HG03066 (cell line): Measurements from ENCODE around the gene TMEM255B.
"Not testable (repeated sequence)": the region's sequence is repeated elsewhere in the genome, so short reads cannot be mapped to it uniquely, and the experiment has no call there.

Experiments
- ATAC-seq: cut with Tn5 transposase; IDR thresholded peaks from one replicate; pipeline ENCODE4 v1.9.1; 2021; ENCODE audit warnings: low read depth; ENCODE audit not compliant: unreplicated experiment

TMEM255B gene

DNA sequence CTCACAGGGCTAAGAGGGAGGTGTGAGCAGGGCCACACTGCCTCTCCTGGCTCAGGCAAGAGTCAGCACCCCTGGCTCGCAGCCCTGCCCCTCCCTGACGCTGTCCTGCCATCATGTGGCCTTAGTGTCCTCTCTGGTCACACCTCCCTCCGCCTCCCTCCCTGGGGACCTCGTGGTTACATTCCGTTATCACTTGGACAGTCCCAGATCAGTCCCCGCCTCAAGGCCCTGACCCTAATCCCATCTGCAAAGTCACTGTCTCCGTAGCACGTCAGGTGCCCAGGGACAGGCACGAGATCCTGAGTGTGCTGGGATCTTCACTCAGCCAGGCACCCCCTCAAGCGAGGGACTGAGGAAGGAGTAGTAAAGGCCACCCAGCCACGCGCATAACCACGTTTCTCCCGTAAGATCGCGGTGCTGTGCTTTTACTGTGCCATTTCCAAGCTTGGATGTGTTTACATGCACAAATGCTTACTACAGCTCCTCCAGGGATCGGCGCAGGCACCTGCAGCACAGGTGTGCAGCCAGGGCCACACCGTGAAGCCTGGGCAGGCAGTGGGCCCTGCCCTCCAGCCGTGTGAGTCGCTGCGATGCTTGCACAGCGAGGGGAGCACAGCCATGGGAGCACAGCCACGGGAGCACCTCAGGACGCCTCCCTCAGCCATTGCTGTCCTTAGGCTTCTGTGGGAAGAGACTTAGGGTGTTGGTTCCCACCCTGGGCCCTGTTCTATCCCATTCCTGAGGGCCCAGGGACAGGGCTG is 10.7 kb upstream of the TMEM255B start:
- no peak for ATAC-seq

DNA sequence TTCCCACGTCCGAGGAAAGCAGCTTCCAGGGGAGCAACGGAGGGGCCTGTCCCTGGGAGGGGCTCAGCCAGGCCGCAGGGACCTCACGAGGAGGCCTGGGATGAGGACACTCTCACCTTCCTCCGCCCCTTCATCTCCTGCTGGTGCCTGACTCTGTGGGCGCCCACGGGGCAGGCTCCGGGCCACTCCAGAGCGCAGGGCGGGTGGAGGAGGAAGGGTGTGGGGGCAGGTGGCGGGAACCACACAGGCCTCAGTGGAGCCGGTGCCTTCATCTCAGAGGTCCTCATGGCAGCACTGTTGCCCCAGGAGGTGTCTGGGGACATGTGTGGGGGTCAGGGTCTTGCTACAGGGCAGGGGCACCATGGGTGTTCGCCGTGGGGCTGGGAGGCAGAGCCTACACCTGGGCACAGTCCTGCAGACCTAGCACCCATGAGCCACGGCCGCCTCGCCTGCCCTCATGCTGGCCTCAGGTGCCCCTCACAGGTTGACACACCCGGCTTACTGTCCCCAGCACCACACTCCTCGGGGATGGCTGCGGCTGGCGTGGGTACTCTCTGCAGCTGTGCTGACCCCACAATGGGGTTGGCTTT is 10.1 kb upstream of the TMEM255B start:
- no peak for ATAC-seq

DNA sequence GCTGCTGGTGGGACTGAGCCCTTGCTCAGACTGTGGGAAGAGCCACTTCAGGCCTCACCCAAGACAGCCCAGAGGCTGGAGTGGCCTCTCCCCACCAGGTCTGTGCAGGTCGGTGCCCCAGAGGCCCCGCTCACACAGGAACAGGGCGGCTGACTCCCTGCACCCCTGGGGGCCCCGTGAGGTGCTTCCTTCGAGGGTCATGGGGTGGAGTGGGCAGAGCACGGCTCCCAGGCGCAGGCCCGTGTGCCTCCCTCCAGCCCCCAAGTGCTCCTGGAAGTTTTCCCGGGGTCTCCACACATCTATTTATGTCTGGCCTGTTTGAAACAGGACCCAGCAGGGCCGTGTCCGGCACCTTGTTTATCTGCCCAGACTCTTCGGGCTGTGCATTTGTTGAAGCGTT is 9.5 kb upstream of the TMEM255B start:
- no peak for ATAC-seq

DNA sequence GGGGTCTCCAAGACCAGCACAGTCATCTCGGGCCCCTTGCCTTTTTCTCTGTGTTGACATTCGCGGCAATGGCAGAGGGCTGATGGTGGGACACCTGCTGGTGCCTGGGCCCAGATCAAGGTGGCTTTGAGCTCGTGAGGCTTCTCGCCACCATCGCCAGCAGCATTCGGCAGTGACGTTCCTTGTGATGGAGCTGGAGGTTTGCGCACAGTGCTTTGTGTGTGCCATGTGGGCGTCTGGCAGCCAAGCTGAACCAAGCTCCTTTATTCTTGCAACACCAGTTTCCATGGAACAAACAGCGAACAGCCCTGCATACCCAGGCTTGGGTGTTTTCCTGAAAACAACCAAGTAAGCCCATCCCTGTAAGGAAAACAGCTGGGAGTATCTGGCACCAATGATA is 9.1 kb upstream of the TMEM255B start:
- no peak for ATAC-seq

DNA sequence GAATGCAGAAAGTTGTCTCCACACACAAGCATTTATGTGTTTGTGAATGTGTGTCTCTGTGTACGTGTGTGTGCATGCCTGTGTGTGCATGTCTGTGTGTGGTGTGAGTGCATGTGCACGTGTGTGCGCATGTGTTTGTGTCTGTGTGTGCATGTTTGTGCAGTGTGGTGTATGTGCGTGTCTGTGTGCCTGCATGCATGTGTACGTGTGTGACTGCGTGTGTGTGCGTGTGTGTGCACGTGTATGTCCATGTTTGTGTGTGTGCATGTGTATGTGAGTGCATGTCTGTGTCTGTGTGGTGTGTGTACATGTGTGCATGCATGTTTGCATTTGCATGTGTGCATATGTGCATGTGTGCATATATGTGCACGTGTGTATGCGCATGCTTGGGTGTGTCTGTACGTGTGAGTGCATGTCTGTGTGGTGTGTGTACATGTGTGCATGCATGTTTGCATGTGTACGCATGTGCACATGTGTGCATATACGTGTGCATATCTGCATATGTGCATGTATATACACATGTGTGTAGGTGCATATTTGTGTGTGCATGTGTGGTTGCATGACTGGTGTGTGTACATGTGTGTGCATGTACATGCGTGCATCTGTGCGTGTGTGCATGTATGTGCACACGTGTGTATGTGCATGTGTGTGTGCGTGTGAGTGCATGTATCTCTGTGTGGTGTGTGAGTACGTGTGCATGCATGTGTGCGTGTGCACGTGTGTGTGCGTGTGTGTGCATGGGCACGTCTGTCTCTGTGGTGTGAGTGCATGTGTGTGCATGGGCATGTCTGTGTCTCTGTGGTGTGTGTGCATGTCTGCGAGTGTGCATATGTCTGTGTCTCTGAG is 8.2 kb upstream of the TMEM255B start:
- no peak for ATAC-seq

DNA sequence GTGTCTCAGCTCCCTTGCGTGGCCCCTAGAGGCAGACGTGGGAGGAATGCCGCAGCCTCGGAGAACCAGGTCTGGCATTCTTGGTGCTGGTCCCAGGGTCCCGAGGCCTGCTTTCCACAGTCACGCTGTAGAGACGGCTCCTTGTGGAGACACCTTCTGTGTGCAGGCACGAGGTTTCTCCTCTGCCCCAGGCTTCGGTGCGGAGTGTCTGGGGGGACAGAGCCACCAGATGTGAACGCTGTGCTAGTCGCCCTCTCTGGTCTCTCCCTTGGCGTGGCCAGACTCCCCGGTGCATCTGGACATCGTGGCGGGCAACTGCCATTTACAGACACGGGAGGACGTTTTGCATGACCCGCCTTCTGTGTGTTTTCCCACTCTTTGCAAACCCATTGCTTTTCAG is 7.5 kb upstream of the TMEM255B start:
- ATAC-seq: no peak

DNA sequence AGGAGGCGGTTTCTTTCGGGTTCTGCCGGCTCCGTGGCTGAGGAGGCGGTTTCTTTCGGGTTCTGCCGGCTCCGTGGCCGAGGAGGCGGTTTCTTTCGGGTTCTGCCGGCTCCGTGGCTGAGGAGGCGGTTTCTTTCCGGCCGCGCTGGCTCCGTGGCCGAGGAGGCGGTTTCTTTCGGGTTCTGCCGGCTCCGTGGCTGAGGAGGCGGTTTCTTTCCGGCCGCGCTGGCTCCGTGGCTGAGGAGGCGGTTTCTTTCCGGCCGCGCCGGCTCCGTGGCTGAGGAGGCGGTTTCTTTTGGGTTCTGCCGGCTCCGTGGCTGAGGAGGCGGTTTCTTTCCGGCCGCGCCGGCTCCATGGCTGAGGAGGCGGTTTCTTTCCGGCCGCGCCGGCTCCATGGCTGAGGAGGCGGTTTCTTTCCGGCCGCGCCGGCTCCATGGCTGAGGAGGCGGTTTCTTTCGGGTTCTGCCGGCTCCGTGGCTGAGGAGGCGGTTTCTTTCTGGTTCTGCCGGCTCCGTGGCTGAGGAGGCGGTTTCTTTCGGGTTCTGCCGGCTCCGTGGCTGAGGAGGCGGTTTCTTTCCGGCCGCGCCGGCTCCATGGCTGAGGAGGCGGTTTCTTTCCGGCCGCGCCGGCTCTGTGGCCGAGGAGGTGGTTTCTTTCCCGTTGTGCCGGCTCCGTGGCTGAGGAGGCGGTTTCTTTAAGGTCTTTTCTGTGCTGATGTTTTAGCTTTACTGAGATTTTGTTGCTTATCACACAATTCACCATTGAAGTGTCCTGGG is 6.6 kb upstream of the TMEM255B start:
- not testable (repeated sequence) for ATAC-seq

DNA sequence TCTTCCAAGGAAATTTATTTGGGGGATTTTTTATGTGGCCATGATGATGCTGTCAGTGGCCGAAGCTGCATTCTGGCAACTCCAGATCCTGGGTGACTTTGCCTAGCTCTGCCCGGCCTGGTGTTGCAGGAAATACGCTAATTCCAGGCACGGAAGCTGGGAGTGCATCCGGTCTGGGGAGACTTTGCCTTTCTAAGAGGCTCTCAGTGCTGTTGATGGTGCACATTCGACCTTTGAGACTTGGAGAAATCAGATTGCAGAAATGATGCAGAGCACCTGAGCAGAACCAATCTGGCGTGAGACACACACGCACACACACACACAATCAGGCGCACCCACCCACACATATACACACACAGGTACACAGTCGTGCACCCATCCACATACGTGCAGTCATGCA is 5.9 kb upstream of the TMEM255B start:
- ATAC-seq: no peak

DNA sequence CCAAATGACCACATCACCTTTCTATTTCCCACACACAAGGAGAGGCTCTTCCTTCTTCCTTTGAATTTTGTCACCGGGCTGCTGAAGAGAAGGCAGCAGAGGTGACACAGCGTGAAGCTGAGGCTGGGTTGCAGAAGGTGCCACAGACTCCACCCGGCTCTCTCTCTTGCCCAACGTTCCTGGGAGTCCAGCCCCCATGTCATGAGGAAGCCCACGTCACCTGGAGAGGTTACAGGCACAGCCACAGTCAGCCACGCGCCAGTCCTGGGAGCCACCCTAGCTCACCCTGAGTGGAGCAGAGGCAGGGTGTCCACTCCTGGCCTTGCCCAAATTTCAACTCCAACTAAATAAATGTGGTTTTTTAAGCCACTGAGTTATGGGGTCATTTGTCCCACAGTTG is 4.8 kb upstream of the TMEM255B start:
- no peak for ATAC-seq

DNA sequence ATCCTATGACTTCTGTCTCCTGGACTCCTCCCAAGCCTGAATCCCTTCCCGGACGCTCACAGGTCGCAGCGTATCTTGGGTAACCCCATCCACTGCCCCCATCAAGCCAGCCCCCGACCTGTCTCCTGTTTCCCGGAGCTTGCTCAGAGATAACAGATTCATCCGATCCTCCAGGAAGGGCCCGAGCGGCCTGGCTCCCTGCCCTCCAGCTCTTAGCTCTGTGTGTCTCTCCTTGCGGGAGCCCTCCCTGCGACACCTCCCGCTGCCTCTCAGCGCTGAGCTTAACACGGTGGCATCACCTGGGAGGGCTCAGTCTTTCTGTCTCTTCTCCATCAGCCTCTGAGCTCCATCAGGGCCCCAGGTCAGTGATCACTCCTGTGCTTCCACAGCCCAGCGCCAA is 4.3 kb upstream of the TMEM255B start:
- ATAC-seq: no peak

DNA sequence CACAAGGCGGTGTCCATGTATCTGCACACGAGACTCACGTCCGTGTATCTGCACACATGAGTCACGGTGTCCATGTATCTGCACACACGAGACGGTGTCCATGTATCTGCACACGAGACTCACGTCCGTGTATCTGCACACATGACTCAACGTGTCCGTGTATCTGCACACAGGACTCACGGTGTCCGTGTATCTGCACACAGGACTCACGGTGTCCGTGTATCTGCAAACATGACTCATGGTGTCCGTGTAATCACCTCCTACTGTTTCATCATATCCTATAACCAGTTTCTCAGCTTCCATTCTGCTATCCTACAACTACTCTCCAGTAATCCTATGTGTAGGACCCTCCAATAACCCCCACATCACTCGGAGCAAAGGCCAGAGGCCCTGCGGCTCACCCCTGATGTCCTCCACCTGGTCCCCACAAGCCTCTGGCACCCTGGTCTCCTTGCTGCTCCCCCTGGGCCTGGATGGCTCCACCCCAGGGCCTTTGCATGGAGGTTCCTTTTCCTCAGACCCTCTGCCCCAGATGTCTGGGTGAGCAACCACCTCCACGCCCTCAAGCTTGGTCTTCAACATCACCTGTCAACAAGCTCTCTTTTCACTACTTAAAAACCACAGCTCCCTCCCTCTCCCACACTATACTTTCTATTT is 2.5 kb upstream of the TMEM255B start:
- ATAC-seq: no peak

DNA sequence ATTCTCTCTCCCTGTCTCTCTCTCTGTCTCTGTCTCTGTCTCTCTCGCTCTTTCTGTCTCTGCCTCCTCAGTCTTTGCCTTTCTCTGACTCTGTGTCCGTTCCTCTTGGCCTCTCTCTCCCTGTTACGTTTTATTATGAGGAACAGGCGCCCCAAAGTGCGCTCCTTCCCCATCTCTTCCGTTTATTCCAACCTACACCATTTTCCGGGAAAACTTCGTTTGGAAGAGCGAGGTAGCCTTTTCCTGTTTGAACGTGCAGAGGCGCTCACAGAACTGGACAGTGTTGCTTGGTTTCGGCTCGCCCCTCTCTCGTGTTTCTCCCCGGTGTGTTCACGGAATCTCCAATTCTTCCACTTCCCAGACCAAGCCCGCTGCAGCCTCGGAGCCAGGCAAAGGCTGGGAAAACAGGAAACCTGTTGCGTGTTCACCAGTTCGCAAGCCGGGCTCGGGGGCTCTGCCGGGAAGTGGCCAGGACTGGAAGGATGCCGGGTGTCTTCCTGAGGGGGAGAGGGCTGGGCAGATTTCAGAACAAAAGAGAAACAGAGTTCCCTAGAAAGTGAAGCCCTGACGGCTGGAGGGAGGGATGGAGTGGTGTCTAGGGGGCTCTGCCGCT is 605 bp downstream of the TMEM255B start:
- no peak for ATAC-seq

DNA sequence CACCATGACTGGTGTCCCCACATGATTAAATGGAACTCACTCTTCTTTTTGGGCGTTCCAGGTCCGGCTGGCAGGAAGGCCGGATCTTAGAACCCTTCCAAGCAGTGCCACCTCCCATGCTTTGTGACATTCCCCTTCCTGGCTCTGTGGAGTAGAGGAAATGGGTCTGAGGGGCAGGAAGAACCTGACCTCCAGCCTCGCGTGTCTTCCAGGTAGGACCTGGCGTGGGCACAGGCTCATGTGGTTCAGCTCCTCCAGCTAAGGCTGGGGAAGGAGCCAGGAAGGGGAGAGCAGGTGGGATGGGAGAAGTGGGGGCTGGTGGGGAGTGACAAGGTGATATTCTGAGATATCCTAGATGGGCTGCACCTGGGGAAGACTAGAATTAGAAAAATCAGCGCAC is 2.1 kb downstream of the TMEM255B start:
- no peak for ATAC-seq

DNA sequence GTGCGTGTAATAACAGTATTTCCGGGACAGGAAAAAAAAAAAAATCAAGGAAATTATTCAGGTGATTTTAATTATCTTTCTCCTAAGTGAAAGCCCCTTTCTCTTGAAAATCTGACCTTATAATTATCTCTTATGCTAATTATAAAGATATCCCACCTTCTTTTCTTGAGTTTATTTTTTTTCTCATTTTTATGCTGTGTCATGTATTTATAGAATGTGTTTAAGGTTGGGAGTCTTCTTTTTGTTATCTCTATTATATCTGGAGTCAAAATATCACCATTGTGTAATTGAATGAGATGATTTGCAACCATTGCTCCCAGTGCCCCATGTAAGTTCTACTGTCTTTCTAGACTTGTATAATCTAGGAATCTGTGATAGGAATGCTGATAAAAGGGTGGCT is 3.0 kb downstream of the TMEM255B start:
- ATAC-seq: no peak

DNA sequence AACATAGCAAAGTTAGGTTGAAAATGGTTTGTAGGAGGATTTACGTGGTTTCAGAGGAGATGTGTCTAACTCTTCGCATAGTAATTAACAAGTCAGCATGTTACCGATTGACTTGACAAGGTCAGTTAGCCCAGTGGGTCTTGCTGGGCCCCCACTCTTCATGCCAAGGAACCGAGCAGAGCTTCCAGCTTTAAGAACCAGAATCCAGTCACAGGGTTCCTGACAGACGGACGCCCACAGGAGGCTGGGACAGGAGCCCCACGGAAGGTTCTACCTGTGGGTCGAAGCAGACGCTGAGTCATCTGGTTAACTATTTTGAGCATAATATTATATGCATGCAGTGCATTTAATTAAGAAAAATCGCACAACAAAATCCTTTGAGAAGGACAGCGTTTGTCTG is 3.5 kb downstream of the TMEM255B start:
- no peak for ATAC-seq

DNA sequence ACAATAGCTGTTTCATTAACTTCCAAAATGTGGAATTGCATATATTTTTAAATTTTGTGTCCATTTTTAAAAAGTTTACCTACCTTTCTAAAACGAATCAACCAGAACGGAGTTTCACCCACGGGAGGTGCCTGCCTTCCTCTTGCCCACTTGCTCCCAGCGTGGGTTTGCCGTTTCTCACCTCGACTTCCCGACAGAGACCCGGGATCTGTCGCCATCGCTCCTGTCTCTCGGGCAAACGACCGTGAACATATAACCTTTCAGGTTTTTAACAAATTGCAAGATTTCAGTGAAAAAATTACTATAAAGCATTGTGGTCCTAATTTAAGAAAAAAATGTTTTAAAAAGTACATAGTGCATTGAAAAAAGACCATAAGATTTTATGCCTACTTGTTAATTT is 4.2 kb downstream of the TMEM255B start:
- no peak for ATAC-seq

DNA sequence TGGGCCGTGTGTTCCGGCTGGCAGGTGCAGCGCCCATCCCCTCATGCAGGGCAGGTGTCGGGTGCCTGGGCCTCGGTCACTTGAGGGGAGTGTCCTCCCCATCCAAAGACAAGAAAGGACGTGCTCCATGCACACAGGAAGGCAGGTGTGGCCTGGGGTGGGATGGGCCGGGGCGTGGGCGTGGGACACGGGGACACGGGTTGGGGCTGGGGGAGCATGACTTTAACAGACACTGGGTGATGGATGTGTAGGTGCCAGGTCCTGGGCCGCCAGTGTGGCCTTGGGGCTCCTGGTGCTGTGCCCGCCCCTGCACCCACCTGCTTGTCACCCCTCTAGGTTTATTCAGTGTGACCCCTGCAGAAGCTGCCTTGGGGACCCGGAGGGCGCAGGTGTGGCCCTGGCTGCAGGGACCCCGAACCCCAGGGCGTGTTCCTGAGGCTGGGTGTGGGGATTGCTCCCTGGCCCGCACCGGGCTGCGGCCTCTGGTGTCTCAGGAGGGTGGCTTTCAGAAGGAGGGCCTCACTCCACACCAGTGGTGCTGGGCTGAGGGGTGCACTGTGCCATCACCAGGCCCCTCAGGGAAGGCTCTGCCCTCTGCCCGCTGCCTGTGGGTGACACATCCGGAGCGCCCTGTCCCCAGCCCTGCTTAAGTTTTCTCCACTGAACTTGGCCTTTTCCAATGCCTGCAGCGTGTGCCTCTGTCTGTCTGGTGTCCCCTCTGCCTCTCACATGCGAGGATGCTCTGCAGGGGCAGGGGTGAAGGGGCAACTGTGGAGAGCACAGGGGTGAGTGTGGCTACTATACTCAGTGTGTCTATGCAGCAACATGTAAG is 5.2 kb downstream of the TMEM255B start:
- ATAC-seq: no peak

DNA sequence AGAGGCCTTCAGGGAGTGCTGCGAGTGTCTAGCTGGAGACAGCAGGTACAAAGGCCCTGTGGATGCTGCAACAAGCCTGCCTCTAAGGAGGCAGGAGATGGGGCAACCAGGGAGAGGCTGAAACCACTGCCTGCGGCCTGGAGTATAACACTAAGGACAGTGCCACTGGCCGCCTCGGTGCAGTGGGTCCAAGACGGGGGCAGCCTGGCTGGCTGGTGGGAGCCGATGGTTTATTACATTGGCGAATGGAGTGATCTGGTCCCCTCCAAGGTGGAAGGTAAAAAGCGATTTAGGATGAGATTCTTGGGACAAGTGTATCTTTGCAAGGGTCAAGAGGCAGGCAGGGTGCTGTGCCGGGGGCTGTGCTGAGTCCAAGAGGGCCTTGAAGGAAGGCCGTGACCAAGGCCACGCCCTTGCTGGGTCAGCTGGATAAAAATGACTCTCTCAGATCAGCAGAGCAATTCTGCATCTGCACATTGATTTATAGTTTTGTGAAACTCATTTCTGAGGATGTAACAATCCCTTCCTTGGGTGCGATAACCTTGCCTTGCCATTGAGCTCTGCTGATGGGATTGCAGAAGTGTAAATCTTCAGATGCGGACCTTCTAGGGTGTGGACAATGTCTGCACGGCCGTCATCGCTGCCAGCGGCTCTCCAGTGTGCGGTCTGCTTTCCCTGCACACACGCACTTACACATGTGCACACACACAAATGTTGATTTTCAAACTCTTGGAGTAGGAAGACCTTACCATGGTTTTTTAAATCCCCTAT is 6.0 kb downstream of the TMEM255B start:
- ATAC-seq: no peak

DNA sequence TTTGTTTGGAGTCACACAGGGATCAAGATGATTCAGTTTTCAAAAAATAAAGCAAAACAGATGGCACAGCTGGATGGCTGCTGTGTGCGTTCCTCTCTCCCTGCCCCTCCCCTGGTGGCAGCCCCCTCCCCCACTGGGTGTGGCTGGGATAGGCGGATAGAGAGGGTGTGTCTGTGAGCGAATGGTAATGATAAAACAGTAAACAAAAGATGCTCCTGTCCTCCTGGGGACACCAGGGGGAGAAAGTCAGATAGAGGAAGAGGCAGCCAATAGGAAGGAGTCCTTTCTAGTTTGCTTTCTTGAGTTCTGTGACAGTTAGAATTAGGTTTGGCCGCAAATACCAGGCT is 6.5 kb downstream of the TMEM255B start:
- ATAC-seq: no peak
